GM12801 (cell line): Measurements from ENCODE around the gene USP19.

Experiments
- TF ChIP-seq, protein P1 (sequence below): IDR thresholded peaks from one replicate; pipeline ENCODE4 v1.5.1; 2011; ENCODE audit warnings: control low read depth; ENCODE audit not compliant: insufficient read length; ENCODE audit errors: extremely low read depth

USP19 gene, protein sequence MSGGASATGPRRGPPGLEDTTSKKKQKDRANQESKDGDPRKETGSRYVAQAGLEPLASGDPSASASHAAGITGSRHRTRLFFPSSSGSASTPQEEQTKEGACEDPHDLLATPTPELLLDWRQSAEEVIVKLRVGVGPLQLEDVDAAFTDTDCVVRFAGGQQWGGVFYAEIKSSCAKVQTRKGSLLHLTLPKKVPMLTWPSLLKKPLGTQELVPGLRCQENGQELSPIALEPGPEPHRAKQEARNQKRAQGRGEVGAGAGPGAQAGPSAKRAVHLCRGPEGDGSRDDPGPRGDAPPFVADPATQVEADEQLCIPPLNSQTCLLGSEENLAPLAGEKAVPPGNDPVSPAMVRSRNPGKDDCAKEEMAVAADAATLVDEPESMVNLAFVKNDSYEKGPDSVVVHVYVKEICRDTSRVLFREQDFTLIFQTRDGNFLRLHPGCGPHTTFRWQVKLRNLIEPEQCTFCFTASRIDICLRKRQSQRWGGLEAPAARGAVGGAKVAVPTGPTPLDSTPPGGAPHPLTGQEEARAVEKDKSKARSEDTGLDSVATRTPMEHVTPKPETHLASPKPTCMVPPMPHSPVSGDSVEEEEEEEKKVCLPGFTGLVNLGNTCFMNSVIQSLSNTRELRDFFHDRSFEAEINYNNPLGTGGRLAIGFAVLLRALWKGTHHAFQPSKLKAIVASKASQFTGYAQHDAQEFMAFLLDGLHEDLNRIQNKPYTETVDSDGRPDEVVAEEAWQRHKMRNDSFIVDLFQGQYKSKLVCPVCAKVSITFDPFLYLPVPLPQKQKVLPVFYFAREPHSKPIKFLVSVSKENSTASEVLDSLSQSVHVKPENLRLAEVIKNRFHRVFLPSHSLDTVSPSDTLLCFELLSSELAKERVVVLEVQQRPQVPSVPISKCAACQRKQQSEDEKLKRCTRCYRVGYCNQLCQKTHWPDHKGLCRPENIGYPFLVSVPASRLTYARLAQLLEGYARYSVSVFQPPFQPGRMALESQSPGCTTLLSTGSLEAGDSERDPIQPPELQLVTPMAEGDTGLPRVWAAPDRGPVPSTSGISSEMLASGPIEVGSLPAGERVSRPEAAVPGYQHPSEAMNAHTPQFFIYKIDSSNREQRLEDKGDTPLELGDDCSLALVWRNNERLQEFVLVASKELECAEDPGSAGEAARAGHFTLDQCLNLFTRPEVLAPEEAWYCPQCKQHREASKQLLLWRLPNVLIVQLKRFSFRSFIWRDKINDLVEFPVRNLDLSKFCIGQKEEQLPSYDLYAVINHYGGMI (N-terminal part only)

DNA sequence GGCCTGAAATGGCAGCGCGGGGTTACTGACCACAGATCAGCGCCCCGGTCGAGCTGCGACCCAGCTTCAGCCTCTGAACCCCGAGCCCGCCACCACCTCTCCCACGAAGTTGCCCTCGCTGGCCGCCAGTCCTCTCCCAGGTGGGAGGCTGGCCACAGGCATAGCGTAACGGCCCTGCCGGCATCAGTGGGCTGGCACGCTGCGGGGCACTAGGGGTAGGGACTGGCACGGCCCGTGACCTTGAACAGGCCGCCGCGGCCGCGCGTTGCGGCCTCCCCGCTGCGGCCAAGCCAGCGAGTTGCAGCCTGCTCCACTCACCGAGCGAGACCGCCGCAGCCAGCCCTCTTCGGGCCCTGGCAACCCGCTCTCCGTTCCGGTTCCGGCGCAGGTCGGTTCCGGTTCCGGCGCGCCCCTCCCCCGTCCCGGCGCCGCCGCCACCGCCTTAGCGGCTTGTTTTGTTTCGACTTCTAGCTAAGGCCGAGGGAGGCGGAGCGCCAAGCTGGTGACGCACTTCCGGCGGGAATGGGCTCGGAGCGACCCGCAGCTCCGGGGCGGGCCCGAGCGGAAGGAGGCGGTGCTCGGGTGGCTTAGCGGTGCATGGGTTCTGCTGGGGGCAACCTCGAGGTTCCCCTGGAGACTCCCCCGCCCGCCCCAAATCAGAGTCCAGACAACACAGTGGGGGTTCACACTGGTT lies at the start of gene USP19:
Gene USP19 (minus strand): TSS at position 386 of the 694 bp plus-strand sequence. CDS start 1,678 bp downstream, outside the sequence.
- TF ChIP-seq, protein P1, sequence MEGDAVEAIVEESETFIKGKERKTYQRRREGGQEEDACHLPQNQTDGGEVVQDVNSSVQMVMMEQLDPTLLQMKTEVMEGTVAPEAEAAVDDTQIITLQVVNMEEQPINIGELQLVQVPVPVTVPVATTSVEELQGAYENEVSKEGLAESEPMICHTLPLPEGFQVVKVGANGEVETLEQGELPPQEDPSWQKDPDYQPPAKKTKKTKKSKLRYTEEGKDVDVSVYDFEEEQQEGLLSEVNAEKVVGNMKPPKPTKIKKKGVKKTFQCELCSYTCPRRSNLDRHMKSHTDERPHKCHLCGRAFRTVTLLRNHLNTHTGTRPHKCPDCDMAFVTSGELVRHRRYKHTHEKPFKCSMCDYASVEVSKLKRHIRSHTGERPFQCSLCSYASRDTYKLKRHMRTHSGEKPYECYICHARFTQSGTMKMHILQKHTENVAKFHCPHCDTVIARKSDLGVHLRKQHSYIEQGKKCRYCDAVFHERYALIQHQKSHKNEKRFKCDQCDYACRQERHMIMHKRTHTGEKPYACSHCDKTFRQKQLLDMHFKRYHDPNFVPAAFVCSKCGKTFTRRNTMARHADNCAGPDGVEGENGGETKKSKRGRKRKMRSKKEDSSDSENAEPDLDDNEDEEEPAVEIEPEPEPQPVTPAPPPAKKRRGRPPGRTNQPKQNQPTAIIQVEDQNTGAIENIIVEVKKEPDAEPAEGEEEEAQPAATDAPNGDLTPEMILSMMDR, result no peak

DNA sequence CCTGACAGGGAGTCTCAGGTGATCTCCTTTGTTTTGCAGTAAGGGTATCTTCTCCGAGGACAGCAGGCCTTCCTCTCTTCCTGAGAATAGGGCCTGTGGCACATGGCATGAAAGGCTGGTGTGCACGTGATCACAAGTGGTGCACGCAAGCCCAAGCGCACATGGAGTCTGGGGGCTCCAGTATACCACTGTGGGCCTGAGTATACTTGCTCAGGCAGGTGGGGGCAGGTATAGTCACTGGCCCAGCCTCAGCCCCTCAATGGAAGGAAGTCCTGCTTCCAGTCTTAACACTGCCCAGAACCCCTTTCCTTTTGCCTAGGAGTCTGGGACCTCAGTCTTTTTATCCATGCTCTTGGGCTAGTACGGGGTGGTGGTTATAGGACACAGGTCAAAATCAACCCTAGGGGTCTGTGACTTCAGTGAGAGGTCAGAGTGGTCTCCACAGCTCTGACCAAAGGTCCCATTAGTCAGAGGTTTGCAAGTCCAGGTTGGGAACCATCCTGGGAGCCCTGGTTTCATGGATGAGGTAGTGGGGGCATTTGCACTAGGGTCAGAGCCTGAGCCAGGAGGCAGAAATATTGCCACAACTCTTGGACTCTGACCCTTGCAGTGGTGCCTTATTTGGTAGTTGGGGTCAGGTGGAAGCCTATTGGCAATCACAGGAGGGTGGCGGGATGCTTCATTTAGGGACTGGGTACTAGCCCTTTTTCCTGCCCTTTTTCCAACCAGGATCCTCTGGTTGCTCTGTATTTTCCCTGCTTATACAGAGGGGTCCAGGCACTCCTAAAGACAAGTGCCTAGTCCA lies 46.3 kb upstream of the USP19 start:
- TF ChIP-seq, protein P1, result no peak

DNA sequence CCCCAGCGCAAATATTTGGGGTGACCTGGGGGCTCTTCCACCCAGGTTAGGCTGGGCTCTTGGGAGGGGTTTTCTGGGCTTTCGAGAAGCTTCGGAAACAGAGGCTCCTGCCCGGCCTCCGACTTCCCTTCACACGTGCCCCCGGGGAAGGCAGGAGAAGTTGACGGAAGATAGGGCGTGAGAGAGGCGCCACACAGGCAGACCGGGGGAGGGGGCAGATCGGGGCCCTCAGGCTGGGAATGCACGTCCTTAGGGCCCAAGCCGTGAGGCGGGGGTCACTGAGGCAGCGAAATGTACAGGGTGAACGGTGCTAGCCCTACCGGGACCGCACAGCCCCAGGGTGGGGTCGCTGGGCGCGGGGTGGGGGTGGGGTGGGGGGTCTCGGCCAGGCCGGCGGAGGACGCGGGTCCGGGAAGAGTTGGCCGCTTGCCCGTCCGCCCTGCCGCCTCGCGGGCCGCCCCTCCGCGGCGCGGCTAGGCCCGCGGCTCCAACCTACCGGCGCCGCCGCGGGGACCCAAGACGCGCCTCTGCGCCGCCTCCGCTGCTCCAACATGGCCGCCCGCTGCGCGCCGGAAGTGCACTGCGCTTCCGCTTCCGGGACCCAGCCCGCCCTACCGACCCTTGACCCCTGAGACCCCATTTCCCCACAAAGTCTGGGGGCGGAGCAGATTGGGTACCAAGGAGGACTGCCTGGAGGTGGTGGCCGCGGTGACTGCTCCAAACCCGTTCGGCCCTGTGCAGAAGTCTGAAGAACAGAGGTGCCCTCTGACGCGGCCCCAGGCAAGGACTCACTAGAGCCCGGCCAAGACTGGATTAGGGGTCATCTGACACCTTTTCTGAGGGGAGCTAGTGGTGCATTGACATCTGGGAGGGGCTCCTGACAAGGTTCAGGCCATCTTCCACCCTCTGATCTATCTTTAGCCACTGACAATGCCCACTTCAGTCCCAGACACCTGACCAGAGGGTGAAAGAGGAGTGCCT lies 45.4 kb upstream of the USP19 start, which contains the start of gene CCDC71:
Gene CCDC71 (minus strand): TSS at position 561 of the 981 bp plus-strand sequence. CDS start 2,123 bp downstream, outside the sequence.
- TF ChIP-seq, protein P1, result no peak

DNA sequence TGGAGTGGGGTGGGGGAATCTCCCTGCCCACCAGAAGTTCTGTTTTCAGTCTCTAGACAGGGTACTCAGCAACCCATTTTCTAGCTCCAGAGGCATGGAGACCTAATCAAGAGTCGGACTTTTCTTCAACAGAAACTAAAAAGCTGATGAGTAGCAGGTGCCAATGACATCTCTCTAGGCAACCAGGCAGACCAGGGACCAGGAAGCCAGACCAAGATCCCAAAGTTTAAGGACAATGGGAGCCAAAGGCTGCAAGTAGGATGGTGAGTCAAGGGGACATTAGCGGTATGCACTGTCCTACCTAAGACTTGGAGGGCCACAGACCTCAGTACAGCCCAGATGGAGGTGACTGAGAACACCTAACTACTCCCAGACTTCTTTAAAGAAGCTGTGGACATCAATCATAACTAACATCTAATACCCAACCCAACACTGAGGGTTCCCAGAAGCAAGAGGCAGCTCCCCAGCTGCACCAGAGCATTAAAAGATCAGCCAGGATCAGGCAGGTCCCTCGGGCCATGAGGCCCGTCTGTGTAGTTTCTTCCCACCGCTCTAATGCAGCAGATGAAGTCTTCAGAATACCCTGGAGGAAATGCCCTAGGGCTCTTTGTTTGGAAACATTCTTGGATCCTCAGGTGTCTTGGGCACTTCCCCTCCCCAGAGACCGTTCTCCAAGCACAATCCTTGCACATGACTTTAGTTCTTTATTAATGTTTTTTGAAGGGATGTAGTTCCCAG lies 44.5 kb upstream of the USP19 start:
- TF ChIP-seq, protein P1, result no peak

DNA sequence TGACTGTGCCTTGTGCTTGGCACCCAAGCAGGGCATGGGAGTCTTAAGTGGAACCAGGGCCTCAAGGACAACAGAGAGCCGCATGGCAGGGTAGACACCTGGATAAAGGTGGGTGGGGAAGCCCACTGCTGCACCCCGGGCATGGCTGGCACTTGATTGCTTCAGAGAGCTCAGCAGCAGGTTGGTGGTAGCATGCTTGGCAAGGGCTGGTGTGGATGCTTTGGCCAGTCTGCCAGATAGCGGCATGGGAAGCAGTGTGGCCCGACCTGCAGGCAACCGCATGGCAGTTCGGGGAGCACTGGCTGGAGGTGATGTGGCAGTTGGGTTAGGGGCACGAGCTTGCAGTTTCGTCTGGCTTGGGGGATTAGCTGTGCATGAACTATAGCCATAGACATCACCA lies 43.0 kb upstream of the USP19 start:
- TF ChIP-seq, protein P1, result no peak
